Thyroid gland (tissue), 4 donors: ENCODE data around the gene SLC9A4.

Source experiments
- POLR2A ChIP-seq, 2 donors: fragments of 450-650 bp; IDR thresholded peaks; one replicate each; pipeline ENCODE4 v1.6.1; 2017; ENCODE audit warnings: antibody characterized with exemption in 2 of 2, mild to moderate bottlenecking in 2 of 2, moderate library complexity in 1 of 2
- TF ChIP-seq, protein P1 (sequence below), 6 experiments: fragments of 200-600 bp in 3 of 6; fragments of 450-650 bp in 3 of 6; sonication (generic) in 3 of 6; IDR thresholded peaks; one replicate each; pipeline ENCODE4 v1.5.1; 2016 to 2019; ENCODE audit warnings: antibody characterized with exemption in 6 of 6, mild to moderate bottlenecking in 2 of 6, inconsistent platforms in 1 of 6, moderate library complexity in 1 of 6

DNA sequence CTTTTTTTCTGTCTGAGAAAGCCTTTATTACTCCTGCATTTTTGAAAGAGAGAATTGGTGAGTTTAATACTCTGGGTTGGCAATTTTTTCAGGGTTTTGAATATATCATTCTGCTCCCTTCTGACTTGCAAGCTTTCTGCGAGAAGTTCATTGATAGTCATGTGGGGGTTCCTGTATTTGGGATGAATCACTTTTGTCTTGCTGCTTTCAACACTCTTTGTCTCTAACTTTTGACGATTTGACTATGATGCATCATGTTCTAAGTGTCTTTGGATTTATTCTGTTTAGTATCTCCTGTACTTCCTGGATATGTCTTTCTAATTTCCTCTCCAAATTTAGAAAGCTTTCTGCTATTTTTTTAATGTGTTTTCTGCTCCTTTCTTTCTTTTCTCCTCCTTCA lies 105.3 kb downstream of the SLC9A4 start:
- TF ChIP-seq, protein P1, sequence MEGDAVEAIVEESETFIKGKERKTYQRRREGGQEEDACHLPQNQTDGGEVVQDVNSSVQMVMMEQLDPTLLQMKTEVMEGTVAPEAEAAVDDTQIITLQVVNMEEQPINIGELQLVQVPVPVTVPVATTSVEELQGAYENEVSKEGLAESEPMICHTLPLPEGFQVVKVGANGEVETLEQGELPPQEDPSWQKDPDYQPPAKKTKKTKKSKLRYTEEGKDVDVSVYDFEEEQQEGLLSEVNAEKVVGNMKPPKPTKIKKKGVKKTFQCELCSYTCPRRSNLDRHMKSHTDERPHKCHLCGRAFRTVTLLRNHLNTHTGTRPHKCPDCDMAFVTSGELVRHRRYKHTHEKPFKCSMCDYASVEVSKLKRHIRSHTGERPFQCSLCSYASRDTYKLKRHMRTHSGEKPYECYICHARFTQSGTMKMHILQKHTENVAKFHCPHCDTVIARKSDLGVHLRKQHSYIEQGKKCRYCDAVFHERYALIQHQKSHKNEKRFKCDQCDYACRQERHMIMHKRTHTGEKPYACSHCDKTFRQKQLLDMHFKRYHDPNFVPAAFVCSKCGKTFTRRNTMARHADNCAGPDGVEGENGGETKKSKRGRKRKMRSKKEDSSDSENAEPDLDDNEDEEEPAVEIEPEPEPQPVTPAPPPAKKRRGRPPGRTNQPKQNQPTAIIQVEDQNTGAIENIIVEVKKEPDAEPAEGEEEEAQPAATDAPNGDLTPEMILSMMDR (IDR thresholded peaks at IDR 0.05): no peak
- no peak for TF ChIP-seq POLR2A (IDR thresholded peaks at IDR 0.05)
